Endothelial cell of umbilical vein (primary cell): ENCODE measurements around the gene PRSS56. TPM values are rescaled to one million over a fixed set of nuclear protein-coding genes. Genes with fewer than 3 reads are reported as not detected.

ENCODE experiments used
- BruUV-seq: library from RNA; stranded (reverse); fragments of 400-500 nt; replicated peaks from 2 replicates; lab custom pipeline; 2021; lab: Mats Ljungman, UMichigan
- CTCF ChIA-PET: fragments of 300-600, 350-600 bp; sonication (Branson Sonifier 250); formaldehyde crosslinking; loops from one replicate; lab custom pipeline; 2021; ENCODE audit warnings: antibody characterized with exemption, inconsistent platforms; lab: Charles Lee
- POLR2A ChIA-PET: fragments of 300-600, 350-600 bp; sonication (Branson Sonifier 250); formaldehyde crosslinking; loops from one replicate; lab custom pipeline; 2021; ENCODE audit warnings: antibody characterized with exemption, inconsistent platforms; lab: Charles Lee
- DNase-seq: peaks from one replicate; pipeline ENCODE4 v3.0.0-alpha.2; 2011; ENCODE audit warnings: low read depth, low spot score
- FAIRE-seq: peaks from 2 replicates; lab custom pipeline; 2011; peaks lifted over from hg19 to GRCh38; lab: Jason Lieb, UNC
- H2AFZ ChIP-seq: 2 replicates; pipeline ENCODE4 v1.6.0; 2012; ENCODE audit warnings: low read depth, low read length, control low read depth, inconsistent platforms
- H3K27ac ChIP-seq: 2 replicates; pipeline ENCODE4 v1.5.1; 2011; ENCODE audit warnings: low read depth, mild to moderate bottlenecking, control low read depth, low read length, moderate library complexity; ENCODE audit not compliant: insufficient read depth
- H3K27me3 ChIP-seq, 2 experiments: 2 replicates each; pipeline versions ENCODE4 v1.6.0 to v1.6.1; 2011; ENCODE audit warnings: low read length in 2 of 2, mixed read lengths in 1 of 2; ENCODE audit not compliant: control insufficient read depth in 2 of 2, insufficient read depth in 2 of 2
- H3K36me3 ChIP-seq, 2 experiments: 2 replicates in 1 of 2; 3 replicates in 1 of 2; pipeline ENCODE4 v1.5.1; 2011; ENCODE audit warnings: low read length in 2 of 2, mild to moderate bottlenecking in 1 of 2, moderate library complexity in 1 of 2; ENCODE audit not compliant: control insufficient read depth in 2 of 2, insufficient read depth in 2 of 2; ENCODE audit errors: extremely low read depth in 1 of 2
- H3K4me1 ChIP-seq: 3 replicates; pipeline ENCODE4 v1.5.1; 2011; ENCODE audit warnings: mild to moderate bottlenecking, low read length; ENCODE audit not compliant: control insufficient read depth, insufficient read depth; ENCODE audit errors: extremely low read depth
- H3K4me2 ChIP-seq: 2 replicates; pipeline ENCODE4 v1.6.1; 2011; ENCODE audit warnings: low read length, control low read depth, mixed read lengths; ENCODE audit not compliant: insufficient read depth
- H3K4me3 ChIP-seq, 3 experiments: fragments of 200-600 bp in 1 of 3; sonication (generic), shearing (Covaris generic) in 1 of 3; replicated peaks in 1 of 3; 2 replicates each; pipeline ENCODE4 v1.5.1; 2011 to 2016; ENCODE audit warnings: control low read depth in 3 of 3, low read length in 3 of 3, mild to moderate bottlenecking in 2 of 3, inconsistent platforms in 1 of 3, low read depth in 1 of 3, moderate library complexity in 1 of 3; ENCODE audit not compliant: insufficient read depth in 1 of 3
- H3K79me2 ChIP-seq: 2 replicates; pipeline ENCODE4 v1.6.0; 2012; ENCODE audit warnings: low read length, inconsistent platforms; ENCODE audit not compliant: control insufficient read depth, insufficient read depth
- H3K9ac ChIP-seq: replicated peaks from 2 replicates; pipeline ENCODE3; 2011; ENCODE audit warnings: low read length, control low read depth; ENCODE audit not compliant: insufficient read depth; ENCODE audit errors: extremely low read depth
- H3K9me1 ChIP-seq: replicated peaks from 3 replicates; pipeline ENCODE4 v1.6.0; 2011; ENCODE audit warnings: mild to moderate bottlenecking, low read length; ENCODE audit not compliant: control insufficient read depth, insufficient read depth; ENCODE audit errors: extremely low read depth
- H3K9me3 ChIP-seq: replicated peaks from 2 replicates; pipeline ENCODE4 v1.5.1; 2012; ENCODE audit warnings: low read length, inconsistent platforms; ENCODE audit not compliant: control insufficient read depth, insufficient read depth
- H4K20me1 ChIP-seq: replicated peaks from 2 replicates; pipeline ENCODE3; 2011; ENCODE audit warnings: mild to moderate bottlenecking, low read length; ENCODE audit not compliant: control insufficient read depth, insufficient read depth; ENCODE audit errors: extremely low read depth
- EZH2 ChIP-seq: IDR thresholded peaks from 2 replicates; pipeline ENCODE4 v1.6.1; 2012; ENCODE audit warnings: borderline replicate concordance, low read depth, mild to moderate bottlenecking, moderate library complexity, low read length, inconsistent platforms; ENCODE audit not compliant: severe bottlenecking
- FOS ChIP-seq: IDR thresholded peaks from 2 replicates; pipeline ENCODE4 v1.6.1; 2011; ENCODE audit warnings: mild to moderate bottlenecking, low read length, moderate library complexity, borderline replicate concordance; ENCODE audit not compliant: insufficient read depth
- GATA2 ChIP-seq: IDR thresholded peaks from 2 replicates; pipeline ENCODE4 v1.7.0; 2011; ENCODE audit warnings: low read depth, mild to moderate bottlenecking, moderate library complexity, mixed read lengths, low read length; ENCODE audit not compliant: insufficient read length, insufficient read depth
- JUN ChIP-seq: IDR thresholded peaks from 2 replicates; pipeline ENCODE4 v1.6.1; 2011; ENCODE audit warnings: borderline replicate concordance, low read depth; ENCODE audit not compliant: insufficient read length, insufficient read depth
- MYC ChIP-seq: IDR thresholded peaks from one replicate; pipeline ENCODE4 v1.6.1; 2011; ENCODE audit warnings: mild to moderate bottlenecking, low read depth, low read length
- POLR2A ChIP-seq: IDR thresholded peaks from 2 replicates; pipeline ENCODE4 v1.6.1; 2012; ENCODE audit warnings: low read depth, mild to moderate bottlenecking, control low read depth, low read length
- POLR2AphosphoS5 ChIP-seq: IDR thresholded peaks from 2 replicates; pipeline ENCODE4 v1.6.1; 2012; ENCODE audit warnings: low read depth, mild to moderate bottlenecking, control low read depth, low read length, moderate library complexity; ENCODE audit not compliant: insufficient read depth
- dilution Hi-C: fragments of 300-500 bp; cut with MboI; formaldehyde crosslinking; loops from one replicate; pipeline ENCODE4 v1.15.0; 2019; ENCODE audit warnings: low sequenced_read_pairs; ENCODE audit not compliant: extremely low pct_ligation_motif_present
- intact Hi-C: fragments of 100-400 bp; cut with micrococcal nuclease; formaldehyde crosslinking; loops from one replicate; pipeline ENCODE4 v1.10.0; 2022
- polyA plus RNA-seq, 4 experiments: library from polyadenylated mRNA; depleted of rRNA in 3 of 4; stranded (reverse) in 3 of 4; unstranded in 1 of 4; fragments of >200 nt; gene quantifications; 2 replicates each; pipeline versions ENCODE4 v1.2.1 to v1.2.3, GENCODE V29; 2011 to 2012; ENCODE audit warnings: missing spikeins in 1 of 4
- total RNA-seq: library from RNA; stranded (reverse); gene quantifications from 2 replicates; pipeline ENCODE4 v1.2.3, GENCODE V29; 2021
- TF ChIP-seq, protein P1 (sequence below), 2 donors: IDR thresholded peaks; 1 replicate in 1 of 2; 2 replicates in 1 of 2; pipeline ENCODE4 v1.5.1; 2011; ENCODE audit warnings: low read length in 2 of 2, mild to moderate bottlenecking in 2 of 2, moderate library complexity in 2 of 2, control low read depth in 1 of 2, inconsistent platforms in 1 of 2, low read depth in 1 of 2; ENCODE audit not compliant: insufficient read depth in 1 of 2; ENCODE audit errors: extremely low read depth in 1 of 2
- TF ChIP-seq, protein P2 (sequence below): IDR thresholded peaks from 2 replicates; pipeline ENCODE4 v1.6.1; 2011; ENCODE audit not compliant: insufficient read depth, insufficient read length

The PRSS56 gene
- total and polyA plus RNA-seq, 2 donors (not counting 3 experiments of a cell fraction or from before 2014, with no cell fraction given), result not detected

DNA sequence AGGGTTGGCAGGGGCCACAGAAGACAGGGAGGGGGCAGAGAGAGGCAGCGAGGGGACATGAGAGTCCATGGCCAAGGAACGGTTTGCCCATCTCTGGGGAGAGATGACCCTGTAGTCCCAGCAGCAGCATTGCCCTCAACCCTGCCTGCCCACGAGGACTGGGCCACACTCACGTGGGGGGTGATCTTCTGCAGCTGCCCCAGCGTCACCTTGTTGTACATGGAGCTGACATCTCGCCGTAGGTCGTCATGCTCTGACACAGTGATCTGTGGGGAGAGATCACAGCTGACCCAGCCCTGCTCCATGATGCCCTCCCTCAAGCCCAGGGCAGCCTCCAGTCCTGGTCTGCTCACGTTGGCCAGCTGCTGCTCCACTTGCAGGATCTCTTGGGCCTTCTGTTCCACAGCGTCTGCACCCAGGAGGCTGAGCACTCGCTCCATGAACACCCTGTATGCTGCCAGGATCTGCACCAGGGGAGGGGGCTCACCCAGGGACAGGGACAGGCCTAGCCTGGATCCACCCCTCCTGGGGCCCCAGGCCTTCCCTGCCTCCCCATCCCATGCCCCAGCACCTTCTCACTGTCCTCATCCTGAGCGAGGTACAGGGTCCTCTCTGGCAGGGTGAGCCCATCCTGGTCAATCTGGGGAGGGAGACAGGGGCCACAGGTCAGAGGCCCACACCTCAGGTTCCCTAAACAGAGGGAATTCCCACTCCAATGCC lies 35.4 kb upstream of the PRSS56 start:
- POLR2A ChIA-PET, result no interaction called here
- intact Hi-C loops, result no loop called here

More for the DNA sequence above, 35.4 kb upstream of the PRSS56 start:
- TF ChIP-seq POLR2AphosphoS5 (no peak), MYC (no peak), EZH2 (no peak), GATA2 (no peak), JUN (no peak), FOS (no peak), POLR2A (no peak)
- TF ChIP-seq, protein P1, sequence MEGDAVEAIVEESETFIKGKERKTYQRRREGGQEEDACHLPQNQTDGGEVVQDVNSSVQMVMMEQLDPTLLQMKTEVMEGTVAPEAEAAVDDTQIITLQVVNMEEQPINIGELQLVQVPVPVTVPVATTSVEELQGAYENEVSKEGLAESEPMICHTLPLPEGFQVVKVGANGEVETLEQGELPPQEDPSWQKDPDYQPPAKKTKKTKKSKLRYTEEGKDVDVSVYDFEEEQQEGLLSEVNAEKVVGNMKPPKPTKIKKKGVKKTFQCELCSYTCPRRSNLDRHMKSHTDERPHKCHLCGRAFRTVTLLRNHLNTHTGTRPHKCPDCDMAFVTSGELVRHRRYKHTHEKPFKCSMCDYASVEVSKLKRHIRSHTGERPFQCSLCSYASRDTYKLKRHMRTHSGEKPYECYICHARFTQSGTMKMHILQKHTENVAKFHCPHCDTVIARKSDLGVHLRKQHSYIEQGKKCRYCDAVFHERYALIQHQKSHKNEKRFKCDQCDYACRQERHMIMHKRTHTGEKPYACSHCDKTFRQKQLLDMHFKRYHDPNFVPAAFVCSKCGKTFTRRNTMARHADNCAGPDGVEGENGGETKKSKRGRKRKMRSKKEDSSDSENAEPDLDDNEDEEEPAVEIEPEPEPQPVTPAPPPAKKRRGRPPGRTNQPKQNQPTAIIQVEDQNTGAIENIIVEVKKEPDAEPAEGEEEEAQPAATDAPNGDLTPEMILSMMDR (IDR thresholded peaks at IDR 0.05; ENCODE audit: extremely low read depth in 1 of 2, insufficient read depth in 1 of 2, low read depth in 1 of 2, low read length in 2 of 2), result no peak
- TF ChIP-seq, protein P2, sequence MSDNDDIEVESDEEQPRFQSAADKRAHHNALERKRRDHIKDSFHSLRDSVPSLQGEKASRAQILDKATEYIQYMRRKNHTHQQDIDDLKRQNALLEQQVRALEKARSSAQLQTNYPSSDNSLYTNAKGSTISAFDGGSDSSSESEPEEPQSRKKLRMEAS, result no peak
- H3K9me1 ChIP-seq, result no peaks in the 10 kb centered on the region
- no TSS peak for BruUV-seq
- no peak for DNase-seq
- H3K9me3 ChIP-seq, result no peaks in the 10 kb centered on the region
- peaks cover 32 to 48% of the 10 kb centered on the region in 2 experiments for H3K27me3 ChIP-seq
- no peaks in the 10 kb centered on the region for H3K4me1 ChIP-seq
- H3K36me3 ChIP-seq, result no peaks in the 10 kb centered on the region
- CTCF ChIA-PET, result no interaction called here
- H3K27ac ChIP-seq, result no peak overlapping the region
- dilution Hi-C loops, result no loop called here
- no peaks in the 10 kb centered on the region for H3K79me2 ChIP-seq
- H3K9ac ChIP-seq, result no peak overlapping the region
- no peaks in the 10 kb centered on the region for H4K20me1 ChIP-seq
- no peak for FAIRE-seq
- no peak overlapping the region for H3K4me3 ChIP-seq
- no peak overlapping the region for H2AFZ ChIP-seq
- no peak overlapping the region for H3K4me2 ChIP-seq
